ENCODE results near the gene ANKRD36.
"Not testable (repeated sequence)": the region's sequence is repeated elsewhere in the genome, so short reads cannot be mapped to it uniquely, and the experiment has no call there.

DNA sequence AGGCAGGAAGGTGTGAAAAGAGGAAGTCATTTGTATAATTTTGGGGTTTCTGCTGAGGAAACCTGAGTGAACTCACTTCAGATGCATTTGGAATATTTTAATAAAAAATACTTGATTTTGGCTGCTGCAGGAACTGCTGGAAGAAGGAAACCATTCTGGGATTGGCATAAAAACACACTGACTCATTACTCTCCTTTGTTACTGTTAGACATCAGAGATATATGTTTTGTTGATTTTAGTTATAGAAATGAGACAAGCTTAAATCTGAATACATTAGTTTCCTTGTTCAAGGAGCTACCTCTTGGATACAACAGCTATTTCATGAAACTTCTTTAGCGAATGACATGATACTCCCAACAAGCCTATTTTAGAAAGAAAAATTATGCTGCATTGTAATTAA is 84.3 kb downstream of the ANKRD36 start:
- TF ChIP-seq, protein P1, sequence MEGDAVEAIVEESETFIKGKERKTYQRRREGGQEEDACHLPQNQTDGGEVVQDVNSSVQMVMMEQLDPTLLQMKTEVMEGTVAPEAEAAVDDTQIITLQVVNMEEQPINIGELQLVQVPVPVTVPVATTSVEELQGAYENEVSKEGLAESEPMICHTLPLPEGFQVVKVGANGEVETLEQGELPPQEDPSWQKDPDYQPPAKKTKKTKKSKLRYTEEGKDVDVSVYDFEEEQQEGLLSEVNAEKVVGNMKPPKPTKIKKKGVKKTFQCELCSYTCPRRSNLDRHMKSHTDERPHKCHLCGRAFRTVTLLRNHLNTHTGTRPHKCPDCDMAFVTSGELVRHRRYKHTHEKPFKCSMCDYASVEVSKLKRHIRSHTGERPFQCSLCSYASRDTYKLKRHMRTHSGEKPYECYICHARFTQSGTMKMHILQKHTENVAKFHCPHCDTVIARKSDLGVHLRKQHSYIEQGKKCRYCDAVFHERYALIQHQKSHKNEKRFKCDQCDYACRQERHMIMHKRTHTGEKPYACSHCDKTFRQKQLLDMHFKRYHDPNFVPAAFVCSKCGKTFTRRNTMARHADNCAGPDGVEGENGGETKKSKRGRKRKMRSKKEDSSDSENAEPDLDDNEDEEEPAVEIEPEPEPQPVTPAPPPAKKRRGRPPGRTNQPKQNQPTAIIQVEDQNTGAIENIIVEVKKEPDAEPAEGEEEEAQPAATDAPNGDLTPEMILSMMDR (IDR thresholded peaks at IDR 0.05; ENCODE audit: low read depth, low read length), result not testable (repeated sequence)
- not testable (repeated sequence) for TF ChIP-seq EZH2phosphoT487 (IDR thresholded peaks at IDR 0.05; ENCODE audit: low read depth)

Measured in OCI-LY3 (cell line).